IPS DF 6.9 (cell line): ENCODE measurements around the gene S100A13.

Experiments used
- DNase-seq: peaks from one replicate; pipeline ENCODE4 v3.0.0-alpha.2; 2013; ENCODE audit warnings: low read depth, low spot score
- H3K27ac ChIP-seq: one replicate; pipeline ENCODE4 v1.5.1; 2013; ENCODE audit warnings: low read length, control low read depth
- H3K27me3 ChIP-seq: 2 replicates; pipeline ENCODE4 v1.6.1; 2013; ENCODE audit warnings: mild to moderate bottlenecking, low read length; ENCODE audit not compliant: control insufficient read depth, insufficient read depth
- H3K36me3 ChIP-seq: 2 replicates; pipeline ENCODE4 v1.6.1; 2013; ENCODE audit warnings: low read length; ENCODE audit not compliant: control insufficient read depth, insufficient read depth
- H3K4me1 ChIP-seq: 2 replicates; pipeline ENCODE4 v1.6.1; 2013; ENCODE audit warnings: low read length; ENCODE audit not compliant: control insufficient read depth, insufficient read depth
- H3K4me3 ChIP-seq: 2 replicates; pipeline ENCODE4 v1.5.1; 2013; ENCODE audit warnings: mild to moderate bottlenecking, low read length
- H3K9me3 ChIP-seq: 2 replicates; pipeline ENCODE4 v1.6.1; 2013; ENCODE audit warnings: low read length, inconsistent platforms; ENCODE audit not compliant: control insufficient read depth, insufficient read depth
- WGBS: extraction: QIAGEN DNeasy Blood & Tissue Kit; methylation state at CpG from one replicate; pipeline ENCODE4 v1.1.7; 2013; ENCODE audit warnings: mixed read lengths, missing lambda C conversion rate; ENCODE audit not compliant: insufficient read length, insufficient coverage; 5-methylcytosine and 5-hydroxymethylcytosine counted together

S100A13 gene

DNA sequence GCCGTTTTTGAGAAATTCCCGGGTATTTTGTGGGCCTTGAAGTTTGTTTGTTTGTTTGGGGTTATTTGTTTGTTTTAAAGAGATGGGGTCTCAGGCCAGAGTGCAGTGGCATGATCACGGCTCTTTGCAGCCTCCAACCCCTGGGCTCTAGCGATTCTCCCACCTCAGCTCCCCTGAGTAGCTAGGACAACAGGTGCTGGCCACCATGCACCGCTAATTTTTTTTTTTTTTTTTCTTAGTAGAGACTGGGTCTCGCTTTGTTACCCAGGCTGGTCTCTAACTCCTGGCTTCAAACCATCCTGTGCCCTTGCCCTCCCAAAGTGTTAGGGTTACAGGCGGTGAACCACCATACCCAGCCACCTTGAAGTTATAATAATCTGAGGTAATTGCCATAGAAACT is 8.6 kb upstream of the S100A13 start:
- no peak overlapping the region for H3K4me3 ChIP-seq
- H3K4me1 ChIP-seq: peaks cover 3% of the 10 kb centered on the region
- no peak overlapping the region for H3K27ac ChIP-seq
- no peaks in the 10 kb centered on the region for H3K9me3 ChIP-seq
- H3K27me3 ChIP-seq: no peaks in the 10 kb centered on the region
- no peak for DNase-seq
- H3K36me3 ChIP-seq: peaks cover 29% of the 10 kb centered on the region
- WGBS: no CpG with 5 or more reads among the region's 7 CpGs

DNA sequence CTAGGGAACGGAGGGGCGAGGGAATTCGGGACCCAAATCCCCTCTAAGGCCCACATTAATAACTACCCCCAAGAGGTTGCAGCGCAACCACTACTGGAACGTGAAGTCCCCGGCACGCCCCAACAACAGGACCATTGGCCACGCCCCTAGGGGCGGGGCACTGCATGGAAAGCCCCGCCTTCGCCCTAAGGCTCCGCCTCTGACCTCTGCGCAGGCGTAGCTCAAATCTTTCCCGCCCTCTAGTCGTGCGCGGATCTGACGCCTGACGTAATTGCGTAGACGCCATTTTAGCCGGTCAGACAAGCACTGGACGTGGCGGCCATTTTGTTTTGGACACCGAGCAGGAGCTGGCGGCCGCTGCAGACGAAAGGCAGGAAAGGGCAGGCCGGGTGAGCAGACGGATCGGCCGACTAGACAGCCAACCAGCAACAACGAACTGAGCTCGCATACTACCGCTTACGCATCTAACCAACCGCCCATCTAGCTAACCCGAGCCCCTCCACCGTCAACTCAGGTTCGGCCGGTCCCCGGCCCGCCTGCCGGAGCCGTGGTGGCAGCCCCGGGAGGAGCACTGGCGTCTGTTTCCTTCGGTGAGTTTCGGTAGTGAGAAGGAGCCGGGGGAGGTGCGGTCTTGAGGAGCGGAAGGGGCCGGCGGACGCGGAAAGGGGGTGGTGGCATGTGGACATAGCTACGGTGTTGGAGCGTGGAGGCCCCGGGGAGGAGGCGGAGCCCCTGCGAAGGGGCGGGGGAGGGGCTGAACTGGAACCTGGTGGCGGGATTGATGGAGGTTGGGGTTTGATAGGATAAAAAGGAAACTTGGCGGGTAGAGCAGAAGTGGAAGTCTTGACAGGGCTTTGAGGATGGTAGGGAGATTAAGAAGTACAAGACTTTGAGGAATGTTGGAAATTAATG is 6.7 kb upstream of the S100A13 start, which contains the start of gene CHTOP:
TSS of gene CHTOP (plus strand) at position 313 of the 912 bp plus-strand sequence. CDS start 2,523 bp downstream, outside the sequence.
- H3K36me3 ChIP-seq: peaks cover 14% of the 10 kb centered on the region; the same call in 1 of the 2 replicates
- DNase-seq: peak; percentile 99
- WGBS: no CpG with 5 or more reads among the region's 65 CpGs
- H3K27ac ChIP-seq: peak within 1 kb of the TSS; percentile 16
- peaks cover 3% of the 10 kb centered on the region for H3K4me1 ChIP-seq
- H3K27me3 ChIP-seq: no peaks in the 10 kb centered on the region
- H3K9me3 ChIP-seq: no peaks in the 10 kb centered on the region
- H3K4me3 ChIP-seq: peak within 1 kb of the TSS; percentile 91

DNA sequence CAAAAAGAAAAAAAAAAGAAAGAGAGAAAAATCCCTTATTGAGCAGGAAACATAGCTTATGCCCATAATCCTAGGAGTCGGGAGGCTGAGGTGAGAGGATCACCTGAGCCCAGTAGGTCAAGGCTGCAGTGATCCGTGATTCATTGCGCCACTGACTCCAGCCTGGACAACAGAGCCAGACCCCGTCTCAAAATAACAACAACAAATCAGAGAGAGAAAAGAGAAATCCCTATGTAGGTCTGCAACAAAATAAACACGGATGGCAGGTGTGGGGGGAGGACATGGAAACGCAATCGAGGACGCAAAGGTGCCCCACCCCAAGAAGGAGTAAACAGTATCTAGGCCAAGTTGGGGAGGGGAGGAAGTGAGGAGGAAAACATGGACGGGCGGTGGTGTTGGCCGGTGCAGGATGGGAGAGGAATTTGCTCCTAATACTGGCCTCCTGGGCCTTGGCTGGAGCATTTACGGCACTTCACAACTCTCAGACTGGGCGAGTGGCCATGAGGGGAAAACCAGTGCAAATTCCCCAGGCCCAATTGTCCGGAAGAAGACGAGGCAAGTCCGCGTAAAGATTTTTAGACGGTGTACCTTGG is 6.0 kb upstream of the S100A13 start:
- no peaks in the 10 kb centered on the region for H3K9me3 ChIP-seq
- peaks cover 12% of the 10 kb centered on the region; the same call in 1 of the 2 replicates for H3K36me3 ChIP-seq
- WGBS: no CpG with 5 or more reads among the region's 18 CpGs
- no peak overlapping the region for H3K27ac ChIP-seq
- peak overlapping the region; percentile 13; the same call in 1 of the 2 replicates for H3K4me3 ChIP-seq
- no peaks in the 10 kb centered on the region for H3K27me3 ChIP-seq
- no peak for DNase-seq
- H3K4me1 ChIP-seq: peaks cover 3% of the 10 kb centered on the region

- Histone ChIP-seq H3K36me3 (no peaks in the 10 kb centered on the region), H3K9me3 (no peaks in the 10 kb centered on the region), H3K27me3 (no peaks in the 10 kb centered on the region), H3K4me1 (peaks cover 5% of the 10 kb centered on the region), H3K4me3 (no peak overlapping the region), H3K27ac (no peak overlapping the region)
- no CpG with 5 or more reads among the region's 10 CpGs for WGBS
- no peak for DNase-seq
Measured at GRCh38 chr1:153631047-153632022, 4.0 kb upstream of the S100A13 start.

DNA sequence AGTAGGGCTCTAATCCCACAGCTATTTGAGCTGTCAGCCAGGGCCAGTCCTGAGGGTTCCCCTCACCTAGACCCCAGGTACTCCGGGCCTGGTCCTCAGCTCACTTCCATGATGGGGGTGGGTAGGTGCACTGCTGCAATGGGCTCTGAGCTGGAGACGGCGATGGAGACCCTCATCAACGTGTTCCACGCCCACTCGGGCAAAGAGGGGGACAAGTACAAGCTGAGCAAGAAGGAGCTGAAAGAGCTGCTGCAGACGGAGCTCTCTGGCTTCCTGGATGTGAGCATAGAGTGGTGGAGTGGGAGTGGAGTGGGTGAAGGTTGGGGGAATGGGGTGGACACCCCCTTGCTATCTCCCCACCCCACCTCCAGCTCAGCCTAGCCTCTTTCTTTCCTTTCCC is 3.1 kb upstream of the S100A13 start:
- H3K36me3 ChIP-seq: peaks cover under 1% of the 10 kb centered on the region; the same call in 1 of the 2 replicates
- H3K4me3 ChIP-seq: no peak overlapping the region
- no CpG with 5 or more reads among the region's 7 CpGs for WGBS
- H3K27ac ChIP-seq: no peak overlapping the region
- H3K4me1 ChIP-seq: peaks cover 5% of the 10 kb centered on the region
- DNase-seq: no peak
- no peaks in the 10 kb centered on the region for H3K27me3 ChIP-seq
- no peaks in the 10 kb centered on the region for H3K9me3 ChIP-seq

- peaks cover 4% of the 10 kb centered on the region for H3K4me1 ChIP-seq
- no peak overlapping the region for H3K27ac ChIP-seq
- H3K4me3 ChIP-seq: no peak overlapping the region
- peaks cover 2% of the 10 kb centered on the region; the same call in 1 of the 2 replicates for H3K36me3 ChIP-seq
- H3K27me3 ChIP-seq: no peaks in the 10 kb centered on the region
- DNase-seq: no peak
- H3K9me3 ChIP-seq: no peaks in the 10 kb centered on the region
- no CpG with 5 or more reads among the region's 1 CpG for WGBS
Measured at GRCh38 chr1:153629971-153630370, 2.7 kb upstream of the S100A13 start.

- Histone ChIP-seq H3K27ac (no peak overlapping the region), H3K4me3 (no peak overlapping the region), H3K4me1 (peaks cover 4% of the 10 kb centered on the region), H3K9me3 (no peaks in the 10 kb centered on the region), H3K36me3 (peaks cover 2% of the 10 kb centered on the region; the same call in 1 of the 2 replicates), H3K27me3 (no peaks in the 10 kb centered on the region)
- WGBS: no CpG with 5 or more reads among the region's 5 CpGs
- no peak for DNase-seq
Measured at GRCh38 chr1:153629343-153629665, 2.0 kb upstream of the S100A13 start.

DNA sequence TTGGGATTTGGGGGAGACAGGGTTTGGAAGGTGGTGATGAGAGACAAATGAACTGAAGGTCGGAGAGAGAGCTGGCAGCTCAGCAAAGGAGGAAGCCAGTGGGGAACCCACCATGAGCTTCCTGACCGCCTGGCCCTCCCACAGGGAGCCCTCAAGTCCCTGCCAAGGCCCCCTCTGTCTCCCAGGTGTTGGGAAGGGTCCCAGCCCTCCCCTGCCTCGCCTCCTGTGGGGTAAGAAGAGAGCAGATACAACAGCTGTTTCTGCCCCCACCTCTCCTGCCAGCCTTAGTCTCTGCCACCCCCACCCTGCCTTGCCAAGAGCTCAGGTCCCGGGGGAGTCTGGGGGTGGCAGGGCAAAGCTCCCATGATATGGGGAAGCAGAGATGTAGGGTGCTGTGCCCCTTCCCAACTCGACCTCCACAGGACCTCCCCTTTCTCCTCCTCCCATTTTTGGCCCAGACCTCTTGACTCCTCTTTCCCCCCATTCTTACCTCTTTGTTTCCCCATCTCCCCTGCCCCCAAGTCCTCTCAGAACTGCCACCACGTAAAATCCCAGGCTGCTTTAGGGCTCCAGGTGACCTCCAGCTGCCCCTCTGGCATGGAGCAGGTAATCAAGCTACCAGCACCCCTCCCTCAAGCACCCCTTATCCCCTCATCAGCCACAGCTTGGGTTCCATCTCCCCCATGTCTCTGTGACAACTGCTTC is 1.5 kb upstream of the S100A13 start:
- no peaks in the 10 kb centered on the region for H3K9me3 ChIP-seq
- peaks cover 2% of the 10 kb centered on the region; the same call in 1 of the 2 replicates for H3K36me3 ChIP-seq
- WGBS: no CpG with 5 or more reads among the region's 6 CpGs
- no peak overlapping the region for H3K27ac ChIP-seq
- peaks cover 5% of the 10 kb centered on the region for H3K4me1 ChIP-seq
- no peak overlapping the region for H3K4me3 ChIP-seq
- DNase-seq: no peak
- H3K27me3 ChIP-seq: no peaks in the 10 kb centered on the region

DNA sequence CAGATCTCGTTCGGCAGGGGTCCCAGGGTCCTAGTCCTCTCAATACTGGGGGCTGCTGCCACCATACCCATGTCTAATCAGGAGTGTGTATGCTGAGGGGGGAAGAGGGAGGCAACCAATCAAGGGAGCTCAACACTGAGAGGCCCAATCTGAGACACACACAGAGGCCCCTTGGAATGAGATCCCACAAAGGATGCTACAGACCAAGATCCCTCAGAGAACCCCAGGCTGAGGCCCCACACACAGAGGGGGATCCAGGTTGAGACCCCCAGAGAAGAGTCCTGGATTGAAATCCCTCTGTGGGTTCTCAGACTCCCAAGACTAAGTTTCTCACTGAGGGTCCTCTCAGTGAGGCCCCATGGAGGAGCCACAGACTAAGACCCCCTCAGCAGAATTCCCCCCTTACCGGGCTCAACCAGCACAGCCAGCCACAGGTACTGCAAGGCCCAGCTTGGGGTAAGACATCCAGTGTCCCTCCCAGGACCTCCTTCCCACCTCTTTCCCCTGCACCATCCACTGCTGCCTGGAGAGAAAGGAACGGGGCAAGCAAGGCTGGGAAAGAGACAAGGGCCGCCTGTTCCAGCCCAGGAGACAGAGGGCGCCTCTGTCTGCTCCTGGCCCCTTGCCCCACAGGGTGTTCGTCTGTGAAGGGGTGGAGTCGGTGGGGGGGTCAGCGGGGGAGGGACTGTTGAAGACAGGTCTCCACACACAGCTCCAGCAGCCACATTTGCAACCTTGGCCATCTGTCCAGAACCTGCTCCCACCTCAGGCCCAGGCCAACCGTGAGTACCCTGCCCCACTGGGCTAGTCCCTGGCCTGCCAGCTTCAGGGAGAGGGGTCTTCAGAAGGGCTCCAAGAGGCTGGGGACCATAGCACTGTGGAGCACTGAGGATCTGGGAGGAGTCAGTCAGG is 666 bp upstream of the S100A13 start, which contains the start of gene S100A1:
TSS of gene S100A1 (plus strand) at position 720 of the 912 bp plus-strand sequence. CDS start 2,088 bp downstream, outside the sequence.
- Histone ChIP-seq H3K36me3 (peaks cover 2% of the 10 kb centered on the region; the same call in 1 of the 2 replicates), H3K27ac (no peak within 1 kb of the TSS), H3K4me1 (peaks cover 6% of the 10 kb centered on the region), H3K9me3 (no peaks in the 10 kb centered on the region), H3K27me3 (no peaks in the 10 kb centered on the region), H3K4me3 (peak within 1 kb of the TSS; percentile 34)
- no peak for DNase-seq
- no CpG with 5 or more reads among the region's 10 CpGs for WGBS
